ENCODE data around the gene CCDC90B.
"Not testable (repeated sequence)": the region's sequence is repeated elsewhere in the genome, so short reads cannot be mapped to it uniquely, and the experiment has no call there.

The CCDC90B gene

DNA sequence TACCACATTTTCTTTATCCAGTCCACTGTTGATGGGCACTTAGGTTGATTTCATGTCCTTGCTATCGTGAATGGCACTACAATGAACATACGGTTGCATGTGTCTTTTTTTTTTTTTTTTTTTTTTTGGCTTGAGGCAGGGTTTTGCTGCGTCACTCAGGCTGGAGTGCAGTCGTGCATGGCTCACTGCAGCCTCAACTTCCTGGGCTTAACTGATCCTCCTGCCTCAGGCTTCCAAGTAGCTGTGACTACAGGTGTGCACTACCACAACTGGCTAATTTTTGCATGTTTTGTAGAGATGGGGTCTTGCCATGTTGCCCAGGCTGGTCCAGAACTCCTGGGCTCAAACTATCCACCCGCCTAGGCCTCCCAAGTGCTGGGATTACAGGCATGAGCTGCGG is 1.5 kb upstream of the CCDC90B start:
- no peak for DNase-seq (ENCODE audit: low spot score)

DNA sequence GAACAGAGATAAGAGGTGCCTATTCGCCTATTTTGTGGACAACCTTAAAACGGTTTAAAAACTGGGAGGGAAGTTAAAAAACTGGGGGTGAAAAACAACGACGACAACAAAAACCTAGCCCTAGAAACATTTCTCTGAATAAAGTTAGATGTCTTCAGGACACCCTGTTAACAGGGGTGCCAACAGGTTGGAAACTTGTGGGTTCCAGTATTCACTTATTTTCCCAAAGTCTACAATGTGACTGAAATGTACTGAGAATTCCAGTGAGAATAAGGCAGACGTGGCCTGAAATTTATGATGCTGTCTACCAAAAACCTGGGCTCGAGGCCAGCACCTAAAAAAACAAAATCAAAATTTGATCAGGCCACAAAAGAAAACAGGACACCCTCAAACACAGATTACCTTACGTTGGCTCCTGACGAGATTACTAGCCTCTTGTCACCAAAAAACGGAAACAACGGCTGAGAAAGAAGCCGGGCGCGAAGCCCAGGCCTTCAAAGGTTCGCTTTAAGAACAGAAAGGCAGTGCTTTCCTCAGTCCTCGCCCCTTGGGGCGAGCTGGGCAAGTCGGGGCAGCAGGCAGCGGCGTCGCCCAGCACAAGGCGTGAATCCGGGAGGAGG is 906 bp downstream of the CCDC90B start:
- no peak for DNase-seq (ENCODE audit: low spot score)

DNA sequence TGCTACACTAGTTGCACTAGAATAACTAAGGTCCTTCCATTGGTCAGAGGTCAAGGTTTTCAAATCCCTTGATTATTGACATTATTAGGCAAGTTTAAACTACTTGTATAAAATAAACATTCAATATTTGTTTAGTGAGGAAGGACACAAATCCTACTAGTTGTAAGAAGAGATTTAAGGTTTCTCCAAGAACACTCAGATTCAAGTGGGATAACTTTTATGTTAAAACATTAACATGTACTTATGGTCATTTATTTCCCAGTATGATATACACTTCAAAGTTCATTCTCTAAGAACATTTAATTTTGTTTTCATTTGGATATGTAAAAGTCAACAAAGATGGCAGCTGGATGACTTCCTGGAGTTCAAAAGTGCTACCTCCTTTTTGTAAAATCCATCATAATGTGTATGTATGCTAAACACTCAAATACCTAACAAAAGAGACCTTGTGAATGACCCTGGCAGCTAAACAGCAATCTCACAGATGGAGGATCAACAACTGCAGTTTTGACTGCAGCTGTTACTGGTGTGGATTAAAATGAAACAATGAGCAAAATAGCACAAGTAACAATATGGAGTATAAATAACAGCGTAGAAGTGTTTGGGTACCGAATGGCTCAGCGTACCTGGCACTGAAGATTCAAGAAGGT is 1.5 kb downstream of the CCDC90B start:
- no peak for DNase-seq (ENCODE audit: low spot score)

DNA sequence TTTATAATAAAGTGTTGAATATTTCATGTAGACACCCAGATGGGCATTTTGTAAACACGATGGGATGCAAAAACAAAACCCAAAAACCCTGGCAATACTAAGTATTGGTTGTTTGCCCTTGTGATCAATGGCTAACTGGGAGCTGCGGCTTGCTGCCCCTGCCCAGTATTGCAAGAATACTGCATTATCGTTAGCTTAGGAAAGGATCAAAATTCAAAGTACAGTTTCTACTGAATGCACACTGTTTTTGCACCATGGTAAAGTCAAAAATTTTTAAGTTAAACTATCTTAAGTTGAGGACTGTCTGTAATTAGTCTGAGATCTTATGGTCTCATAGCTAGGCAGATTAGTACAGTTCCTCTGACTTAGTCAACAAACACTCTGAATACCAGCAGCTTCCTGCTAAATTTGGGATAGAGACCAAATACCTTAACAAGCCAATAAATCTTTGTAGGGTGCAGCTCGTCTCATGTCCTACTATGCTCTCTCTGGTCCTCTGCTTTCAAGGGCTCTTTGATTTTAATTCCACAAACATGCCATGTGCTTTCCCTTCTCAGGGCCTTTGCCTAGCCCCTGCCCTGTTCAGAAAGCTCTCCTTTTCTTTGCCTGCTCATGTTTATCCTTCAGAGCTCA is 4.0 kb downstream of the CCDC90B start:
- DNase-seq (ENCODE audit: low spot score): no peak

DNA sequence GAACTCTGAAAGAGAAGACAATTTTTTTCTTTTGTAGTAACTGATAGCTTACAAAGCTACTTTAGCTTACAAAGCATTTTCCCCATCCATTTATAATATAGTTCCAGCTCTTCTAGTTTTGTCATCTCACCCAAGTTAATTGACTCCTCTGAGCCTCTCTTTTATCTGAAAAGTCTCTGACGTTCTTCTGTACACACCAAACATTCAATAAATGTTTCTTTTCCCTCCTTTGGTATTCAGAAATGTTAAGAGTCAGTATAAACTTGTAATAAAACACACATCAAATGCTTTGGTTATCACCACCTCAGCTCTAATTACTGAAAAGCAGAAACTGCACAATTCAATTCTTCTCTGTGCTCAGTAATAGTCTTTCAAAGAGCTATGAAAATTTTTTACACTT is 5.9 kb downstream of the CCDC90B start:
- DNase-seq (ENCODE audit: low spot score): no peak

DNA sequence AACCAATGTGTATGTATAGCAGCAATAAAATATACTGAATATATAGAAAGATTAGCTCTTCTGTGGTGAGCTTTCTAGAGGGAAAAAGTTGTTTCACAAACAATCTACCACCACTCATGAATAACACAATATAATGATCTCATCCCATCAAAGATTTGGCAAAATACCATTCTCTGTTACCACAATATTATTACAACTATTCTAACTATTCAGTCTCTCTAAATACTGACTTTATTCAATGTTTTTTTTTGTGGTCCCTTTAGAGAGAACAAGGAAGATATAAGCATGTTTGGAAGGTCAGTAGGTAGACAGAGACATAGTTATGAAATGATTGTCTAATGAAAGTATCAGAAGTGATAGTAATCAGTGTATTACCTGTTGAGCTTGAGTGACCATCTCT is 7.8 kb downstream of the CCDC90B start:
- no peak for DNase-seq (ENCODE audit: low spot score)

DNA sequence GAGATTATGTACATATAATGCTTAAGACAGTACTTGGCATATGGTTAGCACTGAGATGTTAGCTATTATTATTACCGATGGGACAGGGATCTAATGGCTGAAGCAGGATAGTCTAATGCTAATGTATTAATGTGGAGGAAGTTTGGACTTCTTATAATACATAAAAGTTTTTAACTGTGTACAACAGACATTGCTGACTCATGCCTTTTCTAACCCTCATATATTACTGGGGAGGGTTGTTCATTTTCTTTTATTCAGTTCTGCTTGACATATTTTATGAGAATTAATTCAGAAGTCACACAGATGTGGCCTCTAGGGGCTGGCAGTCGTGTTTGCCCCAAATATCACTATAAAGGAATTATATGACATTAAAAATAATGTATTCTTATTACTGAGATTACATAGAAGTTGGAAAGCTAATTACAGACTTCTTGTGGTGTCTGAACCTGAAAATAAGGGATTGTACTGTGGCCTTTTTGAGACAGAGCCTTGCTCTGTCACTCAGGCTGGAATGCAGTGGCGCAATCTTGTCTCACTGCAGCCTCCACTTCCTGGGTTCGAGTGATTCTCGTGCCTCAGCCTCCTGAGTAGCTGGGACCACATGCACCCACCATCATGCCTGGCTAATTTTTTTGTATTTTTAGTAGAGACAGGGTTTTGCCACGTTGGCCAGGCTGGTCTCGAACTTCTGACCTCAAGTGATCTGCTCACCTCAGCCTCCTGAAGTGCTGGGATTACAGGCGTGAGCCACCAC is 10.1 kb downstream of the CCDC90B start:
- DNase-seq (ENCODE audit: low spot score): no peak

DNA sequence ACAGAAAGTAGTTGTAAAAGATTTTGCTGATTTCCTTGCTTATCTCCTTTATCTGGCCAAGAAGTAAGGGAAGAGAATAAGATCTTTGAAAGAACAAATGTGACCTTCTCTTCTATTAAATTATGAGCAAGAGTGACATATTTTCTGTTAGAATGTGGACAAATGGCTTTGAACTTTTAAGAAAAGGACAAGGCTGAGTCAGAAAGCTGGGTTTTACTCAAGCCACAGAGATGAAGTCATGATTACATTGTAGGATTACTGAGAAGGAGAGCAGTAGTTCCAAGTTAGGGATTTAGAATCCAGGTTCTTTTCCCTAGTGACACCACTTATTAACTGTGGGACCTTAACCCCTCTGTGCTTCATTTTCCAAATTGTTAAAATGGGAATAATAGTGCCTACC is 13.5 kb downstream of the CCDC90B start:
- peak; percentile 48 for DNase-seq (ENCODE audit: low spot score)

DNA sequence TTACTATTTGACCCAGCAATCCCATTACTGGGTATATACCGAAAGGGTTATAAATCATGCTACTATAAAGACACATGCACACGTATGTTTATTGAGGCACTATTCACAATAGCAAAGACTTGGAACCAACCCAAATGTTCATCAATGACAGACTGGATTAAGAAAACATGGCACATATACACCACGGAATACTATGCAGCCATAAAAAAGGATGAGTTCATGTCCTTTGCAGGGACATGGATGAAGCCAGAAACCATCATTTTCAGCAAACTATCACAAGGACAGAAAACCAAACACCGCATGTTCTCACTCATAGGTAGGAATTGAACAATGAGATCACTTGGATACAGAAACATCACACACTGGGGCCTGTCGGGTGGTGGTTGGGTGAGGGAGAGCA is 14.4 kb downstream of the CCDC90B start:
- DNase-seq (ENCODE audit: low spot score): not testable (repeated sequence)

DNA sequence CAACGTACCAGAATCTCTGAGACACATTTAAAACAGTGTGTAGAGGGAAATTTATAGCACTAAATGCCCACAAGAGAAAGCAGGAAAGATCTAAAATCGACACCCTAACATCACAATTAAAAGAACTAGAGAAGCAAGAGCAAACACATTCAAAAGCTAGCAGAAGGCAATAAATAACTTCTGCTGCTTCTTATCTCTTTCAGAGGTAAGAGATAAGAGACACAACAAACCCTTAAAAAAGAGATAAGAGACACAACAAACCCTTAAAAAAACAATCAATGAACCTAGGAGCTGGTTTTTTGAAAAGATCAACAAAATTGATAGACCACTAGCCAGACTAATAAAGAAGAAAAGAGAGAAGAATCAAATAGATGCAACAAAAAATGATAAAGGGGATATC is 17.1 kb downstream of the CCDC90B start:
- DNase-seq (ENCODE audit: low spot score): not testable (repeated sequence)

DNA sequence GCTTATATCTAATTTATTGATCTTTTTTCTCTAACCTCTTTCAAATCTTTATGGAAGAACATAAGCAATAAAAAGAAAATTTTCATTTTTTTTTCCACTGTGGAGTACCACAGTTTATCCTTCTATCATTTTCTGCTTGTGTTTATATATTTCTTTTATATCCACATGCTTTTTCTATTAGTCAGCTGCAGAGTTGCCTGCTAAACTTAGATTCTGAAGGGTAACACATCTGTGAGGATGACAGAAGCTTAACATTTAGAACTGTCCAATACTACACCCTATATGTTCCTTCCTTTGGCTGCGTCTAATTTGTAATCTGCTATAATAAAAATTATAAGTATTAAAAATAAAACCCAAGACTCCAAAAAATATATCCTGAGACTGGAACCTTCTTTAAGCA is 20.8 kb downstream of the CCDC90B start:
- no peak for DNase-seq (ENCODE audit: low spot score)

DNA sequence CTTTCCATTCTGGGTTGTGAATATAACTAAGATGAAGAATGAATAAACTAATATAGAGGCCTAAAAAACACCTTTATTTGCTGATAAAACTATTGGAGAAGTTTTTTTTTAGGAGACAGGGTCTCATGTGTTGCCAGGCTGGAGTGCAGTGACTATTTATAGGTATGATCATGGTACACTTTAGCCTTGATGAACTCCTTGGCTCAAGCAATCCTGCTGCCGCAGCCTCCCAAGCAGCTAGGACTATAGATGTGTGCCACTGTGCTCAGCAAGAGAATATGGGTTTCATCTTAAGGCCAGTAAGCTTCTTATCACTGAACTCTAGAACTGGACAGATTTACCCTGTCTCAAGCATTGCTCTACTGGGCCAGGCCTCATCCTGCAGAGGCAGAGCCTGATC is 26.6 kb downstream of the CCDC90B start:
- DNase-seq (ENCODE audit: low spot score): no peak

DNA sequence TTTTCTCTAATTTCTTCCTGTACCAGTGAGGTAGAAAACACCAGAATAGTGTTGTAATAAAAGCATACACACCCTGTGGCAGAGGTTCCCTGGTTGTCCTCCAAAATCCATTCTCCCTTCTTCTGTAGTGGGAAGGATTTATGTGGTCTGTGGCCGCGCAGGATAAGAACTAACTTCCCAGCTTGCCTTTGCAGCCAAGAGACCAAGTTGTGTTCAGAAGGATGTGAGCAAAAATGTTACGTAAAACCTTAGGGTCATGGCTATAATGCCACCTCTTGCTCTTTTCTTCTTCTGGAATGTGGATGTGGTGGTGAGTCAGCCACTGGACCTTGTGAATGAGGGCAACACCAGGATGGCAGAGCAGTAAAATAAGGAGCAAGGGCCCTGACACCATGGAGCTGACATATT is 28.4 kb downstream of the CCDC90B start:
- DNase-seq (ENCODE audit: low spot score): peak; percentile 43

DNA sequence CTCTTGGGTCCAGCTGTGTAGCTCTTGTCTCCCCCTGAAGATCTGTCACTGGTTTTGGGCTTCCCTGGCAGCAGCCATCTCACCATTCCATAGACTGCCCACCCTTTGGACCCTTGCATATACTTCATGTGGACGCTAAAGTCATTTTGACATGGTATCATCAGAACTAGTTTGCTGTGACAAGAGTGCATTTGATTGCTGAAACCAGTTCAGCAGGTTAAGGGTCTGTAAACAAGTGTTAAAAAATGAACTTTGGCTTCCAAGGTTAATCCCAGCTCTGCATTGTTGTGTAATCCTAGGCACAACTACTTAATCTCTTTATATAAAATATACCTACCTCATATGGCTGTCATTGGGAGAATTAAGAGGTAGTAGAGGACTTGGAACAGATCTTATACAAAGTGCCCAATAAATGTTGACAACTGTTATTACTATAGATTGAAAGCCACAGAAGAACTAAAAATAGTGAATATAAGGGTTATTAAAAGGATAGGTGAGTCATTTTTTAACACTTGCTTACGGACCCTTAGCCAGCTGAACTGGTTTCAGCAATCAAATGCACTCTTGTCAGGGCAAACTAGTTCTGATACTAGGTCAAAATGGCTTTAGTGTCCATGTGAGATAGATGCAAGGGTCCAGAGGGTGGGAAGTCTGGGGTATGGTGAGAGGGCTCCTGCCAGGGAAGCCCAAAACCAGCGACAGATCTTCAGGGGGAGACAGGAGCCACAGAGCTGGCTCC is 29.4 kb downstream of the CCDC90B start:
- no peak for DNase-seq (ENCODE audit: low spot score)

DNA sequence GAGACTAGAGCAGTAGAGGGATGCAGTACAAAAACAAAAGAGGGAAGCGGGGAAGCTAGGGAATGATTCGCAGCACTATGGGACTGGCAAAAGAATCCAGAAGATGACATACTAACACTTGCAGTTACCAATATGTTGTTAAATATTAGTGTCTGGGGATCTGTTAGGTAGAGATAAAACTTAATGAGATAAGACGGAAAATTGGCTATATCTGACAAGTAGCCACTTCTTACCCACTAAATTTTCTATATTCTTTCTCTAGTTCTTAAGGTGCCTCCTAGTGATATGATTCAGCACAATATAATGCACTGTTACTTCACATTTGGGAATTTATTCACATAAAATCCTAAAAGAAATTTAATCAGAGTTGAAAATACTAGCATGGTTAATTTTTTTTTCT is 30.8 kb downstream of the CCDC90B start:
- DNase-seq (ENCODE audit: low spot score): no peak

DNA sequence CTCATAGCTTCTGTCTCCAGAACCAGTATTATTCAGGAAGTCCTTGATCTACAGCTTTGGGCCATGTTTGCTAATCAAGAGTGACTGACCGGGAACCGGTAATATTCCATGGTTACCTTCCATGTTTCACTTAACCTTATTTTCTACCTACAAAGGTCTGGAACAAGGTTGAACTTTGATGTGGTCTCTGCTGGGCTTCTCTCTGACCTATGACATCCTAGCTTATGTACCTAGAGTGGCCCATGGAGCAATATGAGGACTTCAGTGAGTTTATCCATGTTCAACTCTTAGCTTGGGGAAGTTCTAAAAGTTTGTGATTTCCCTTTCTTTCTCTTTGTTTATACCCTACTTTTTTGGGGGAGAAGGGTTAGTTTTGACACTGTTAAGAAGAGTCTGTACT is 33.2 kb downstream of the CCDC90B start:
- no peak for DNase-seq (ENCODE audit: low spot score)

DNA sequence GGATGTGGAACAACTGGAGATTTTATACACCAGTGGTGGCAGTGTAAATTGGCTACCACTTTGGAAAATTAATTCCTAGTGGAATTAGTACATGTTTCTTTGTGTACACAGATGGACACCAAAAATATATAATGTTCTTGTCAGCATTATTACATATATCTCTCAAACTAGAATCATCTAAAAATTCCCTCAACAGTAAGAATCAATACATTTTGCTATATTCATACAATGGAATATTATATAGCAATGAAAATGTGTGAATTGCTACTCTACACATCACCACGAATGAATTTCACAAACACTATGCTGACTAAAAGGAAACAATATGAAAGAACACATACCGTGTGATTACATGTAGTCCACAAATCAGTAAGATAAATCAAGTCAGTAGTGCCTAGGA is 33.9 kb downstream of the CCDC90B start:
- no peak for DNase-seq (ENCODE audit: low spot score)

DNA sequence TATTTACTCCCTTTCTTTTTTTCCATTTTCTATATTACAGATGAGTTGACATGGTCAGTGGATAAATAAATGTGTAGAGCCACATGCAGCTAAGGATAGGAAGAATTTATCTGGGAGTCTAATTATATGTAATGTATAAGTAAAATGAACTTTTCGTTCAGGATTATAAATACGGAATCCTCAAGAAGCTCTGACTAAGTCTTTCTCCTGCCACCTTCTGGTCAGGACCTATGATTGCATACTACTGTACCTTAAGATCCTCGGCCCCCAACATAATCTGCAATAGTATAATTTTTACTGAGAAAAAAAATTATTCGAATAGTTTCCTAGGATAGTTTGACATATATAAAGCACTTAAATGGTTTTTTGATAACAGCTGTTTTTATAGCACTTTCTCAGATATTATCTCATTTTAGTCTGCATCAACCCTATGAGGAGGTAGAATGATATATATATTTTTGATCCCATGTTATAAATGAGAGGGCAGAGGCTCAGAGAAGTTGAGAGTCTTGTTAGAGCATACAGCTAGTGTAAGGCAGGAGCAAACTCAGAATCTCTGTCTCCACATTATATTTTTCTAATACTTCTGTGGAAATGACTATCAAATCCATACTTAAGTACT is 36.1 kb downstream of the CCDC90B start:
- peak; percentile 34 for DNase-seq (ENCODE audit: low spot score)

DNA sequence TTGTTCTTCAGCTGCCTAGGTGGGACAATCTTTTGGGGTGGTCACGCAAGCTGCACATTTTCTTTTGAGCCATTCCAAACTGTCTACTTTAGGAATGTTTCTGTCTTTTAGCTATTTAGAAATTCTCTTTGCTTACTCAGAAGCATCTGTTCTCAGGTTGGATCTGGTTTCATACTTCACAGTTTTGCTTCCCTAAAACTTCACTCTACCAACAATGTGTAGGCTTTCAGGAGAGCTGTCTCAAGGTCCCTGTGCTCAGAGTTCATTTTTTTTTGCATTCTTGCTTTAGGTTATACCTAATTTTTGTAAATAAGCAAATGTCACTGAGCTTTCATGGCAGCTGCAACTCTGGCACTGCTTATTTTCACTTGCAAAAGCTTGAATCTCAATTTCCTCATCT is 36.7 kb downstream of the CCDC90B start:
- no peak for DNase-seq (ENCODE audit: low spot score)

DNA sequence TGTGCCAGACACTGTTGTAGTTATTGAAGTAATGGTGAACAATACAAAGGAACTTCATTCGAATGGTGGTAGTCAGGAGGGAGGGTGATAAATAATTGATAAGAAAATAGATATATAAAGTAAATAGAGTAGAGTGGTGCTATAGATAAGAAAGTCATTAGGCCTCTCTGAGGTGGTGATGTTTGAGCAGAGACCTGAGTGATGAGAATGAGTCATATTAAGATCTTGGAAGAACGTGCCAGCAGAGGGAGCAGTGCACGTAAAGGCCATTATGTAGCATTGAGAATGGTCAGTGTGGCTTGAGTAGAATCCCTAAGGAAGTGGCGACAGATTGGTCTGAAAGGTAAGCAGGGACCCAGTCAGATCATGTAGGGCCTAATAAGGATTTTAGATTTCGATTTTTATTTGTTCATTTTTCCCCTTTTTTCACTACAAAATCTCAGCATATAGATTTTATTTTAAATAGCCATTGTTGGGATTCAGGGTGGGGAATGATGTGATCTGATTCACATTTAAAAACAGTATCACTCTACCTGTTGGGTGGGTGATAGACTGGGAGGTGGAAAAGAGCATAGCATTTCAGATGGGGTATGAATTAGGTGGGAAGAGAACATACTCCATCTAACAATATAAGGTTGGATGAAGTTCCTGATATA is 44.7 kb downstream of the CCDC90B start:
- DNase-seq (ENCODE audit: low spot score): peak; percentile 43

DNA sequence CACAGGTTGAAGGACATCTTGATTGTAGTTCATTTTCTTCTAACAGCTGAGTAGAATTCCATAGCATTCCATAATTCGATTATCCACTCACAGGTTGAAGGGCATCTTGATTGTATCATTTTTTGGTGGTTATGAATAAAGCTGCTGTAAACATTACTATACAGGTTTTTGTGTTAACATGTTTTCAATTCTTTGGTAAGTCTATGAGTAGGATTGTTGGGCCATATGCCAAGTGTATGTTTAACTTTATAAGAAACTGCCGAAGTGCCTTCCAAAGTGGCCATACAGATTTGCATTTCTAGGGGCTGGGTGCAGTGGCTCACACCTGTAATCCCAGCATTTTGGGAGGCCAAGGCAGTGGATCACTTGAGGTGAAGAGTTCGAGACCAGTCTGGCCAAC is 48.1 kb downstream of the CCDC90B start:
- no peak for DNase-seq (ENCODE audit: low spot score)

Data from AG08396 (cell line).